HG02571 (cell line): ENCODE data around the gene L3MBTL4.
"Not testable (repeated sequence)": the region's sequence is repeated elsewhere in the genome, so short reads cannot be mapped to it uniquely, and the experiment has no call there.

ENCODE experiments used
- ATAC-seq: cut with Tn5 transposase; IDR thresholded peaks from one replicate; pipeline ENCODE4 v1.9.1; 2021; ENCODE audit warnings: mild to moderate bottlenecking, moderate library complexity; ENCODE audit not compliant: unreplicated experiment

Gene L3MBTL4

DNA sequence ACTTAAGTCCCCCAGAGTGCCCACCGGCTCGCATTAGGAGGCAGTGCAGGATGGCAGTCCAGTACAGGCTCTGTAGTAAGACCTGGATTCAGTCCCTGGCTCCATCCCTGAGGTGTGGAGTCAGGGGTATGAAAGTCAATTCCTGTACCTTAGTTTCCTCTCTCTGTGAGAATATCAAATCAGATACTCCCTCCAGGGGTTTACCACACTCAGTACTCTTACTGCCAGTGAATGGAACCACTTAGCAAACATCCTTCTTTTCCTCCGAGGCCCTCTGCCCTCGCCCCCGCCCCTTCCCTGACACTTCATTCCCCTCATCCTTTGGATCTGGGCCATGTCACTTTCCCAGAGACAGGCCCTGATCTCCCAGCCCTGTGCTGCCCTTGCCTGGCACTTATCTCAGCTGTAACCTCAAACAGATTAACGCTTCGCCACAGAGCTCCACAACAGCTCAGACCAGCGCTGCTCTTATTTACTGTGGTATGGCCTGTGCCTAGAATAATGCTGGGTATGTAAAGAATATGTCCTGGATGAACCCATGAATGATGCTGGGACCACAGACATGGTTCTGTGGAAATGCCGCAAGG, 360.4 kb downstream of the L3MBTL4 start:
- ATAC-seq = no peak

DNA sequence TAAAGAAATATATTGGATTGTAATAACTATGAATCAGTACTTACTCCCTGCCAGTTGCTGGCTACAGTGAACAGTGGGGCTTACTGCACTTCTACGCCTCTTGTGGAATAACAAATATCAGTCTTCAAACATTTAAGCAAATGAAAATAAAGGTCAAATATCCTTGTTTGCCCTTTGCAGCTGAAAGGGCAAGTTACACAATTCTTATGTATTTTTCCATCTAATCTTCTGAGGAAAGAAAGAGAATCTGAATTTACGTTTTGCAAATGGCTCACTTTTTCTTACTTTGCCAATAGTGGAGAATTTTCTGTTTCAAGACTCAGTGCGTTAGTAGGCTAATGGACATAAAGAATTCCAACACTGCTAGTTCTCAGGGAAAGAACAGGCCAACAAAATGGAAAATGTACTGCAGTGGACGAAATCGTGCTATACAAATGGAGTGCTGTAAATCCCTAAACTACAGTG, 362.2 kb downstream of the L3MBTL4 start:
- ATAC-seq = no peak

DNA sequence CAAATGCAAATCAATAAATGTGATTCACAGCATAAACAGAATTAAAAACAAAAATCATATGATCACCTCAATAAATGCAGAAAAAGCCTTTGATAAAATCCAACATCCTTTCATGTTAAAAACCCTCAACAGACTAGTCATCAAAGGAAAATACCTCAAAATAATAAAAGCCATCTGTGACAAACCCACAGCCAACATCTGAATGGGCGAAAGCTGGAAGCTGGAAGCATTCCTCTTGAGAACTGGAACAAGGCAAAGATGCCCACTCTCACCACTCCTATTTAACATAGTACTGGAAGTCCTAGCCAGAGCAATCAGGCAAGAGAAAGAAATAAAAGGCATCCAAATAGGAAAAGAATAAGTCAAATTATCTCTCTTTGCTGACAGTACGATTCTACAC, 367.1 kb downstream of the L3MBTL4 start:
- ATAC-seq = not testable (repeated sequence)

DNA sequence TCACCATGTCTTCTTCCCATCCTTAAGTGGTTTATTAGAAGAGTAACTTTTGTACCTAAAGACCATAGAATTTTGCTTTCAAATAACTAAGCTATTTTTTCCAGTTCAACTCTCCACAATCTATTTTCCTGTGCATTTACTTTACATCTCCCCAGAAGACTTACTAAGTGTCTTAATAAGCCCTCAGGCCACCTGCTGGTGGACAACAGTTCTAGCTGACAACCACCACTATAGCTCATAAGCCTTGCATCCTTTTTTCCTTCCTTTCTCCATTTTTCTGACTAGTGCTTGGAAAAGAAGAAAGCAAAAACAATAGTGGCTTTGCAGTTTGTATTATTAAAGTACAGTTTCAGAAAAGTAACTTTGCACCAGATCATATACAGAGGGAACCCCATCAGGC, 369.9 kb downstream of the L3MBTL4 start:
- no peak for ATAC-seq

DNA sequence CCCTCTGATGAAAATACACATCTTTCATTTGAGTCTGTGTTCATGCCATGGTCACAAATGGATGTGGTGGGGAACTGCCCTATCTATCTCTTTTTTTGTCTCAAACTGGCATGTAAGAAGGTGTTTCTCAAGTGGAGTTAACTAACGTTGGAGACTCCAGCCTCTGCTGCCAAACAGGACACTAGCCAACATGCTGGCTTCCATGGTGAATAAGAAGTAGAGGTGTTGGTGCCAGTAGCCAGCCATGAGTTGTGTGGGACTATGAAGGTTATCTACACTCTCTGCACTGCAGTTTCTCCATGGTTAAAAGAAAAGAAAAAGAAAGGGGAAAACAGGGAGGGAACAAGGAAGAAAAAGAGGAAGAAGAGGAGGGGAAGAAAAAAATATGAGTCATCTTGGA, 370.4 kb downstream of the L3MBTL4 start:
- no peak for ATAC-seq

DNA sequence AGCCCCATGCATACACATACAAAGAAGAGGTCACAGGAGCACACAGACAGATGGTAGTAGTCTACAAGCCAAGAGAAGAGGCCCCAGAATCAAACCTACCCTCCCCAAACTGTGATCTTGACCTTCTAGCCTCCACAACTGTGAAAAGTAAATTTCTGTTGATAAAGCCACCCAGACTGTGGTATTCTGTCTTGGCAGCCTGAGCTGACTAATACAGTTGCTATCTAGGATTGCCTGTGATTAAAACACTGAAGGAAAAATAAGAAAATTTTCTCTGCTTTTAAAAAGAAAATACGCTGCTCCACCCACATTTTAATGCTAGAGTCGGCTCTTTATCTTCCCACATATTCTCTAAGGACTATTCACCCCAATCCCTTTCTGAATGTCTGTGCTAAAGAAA, 375.7 kb downstream of the L3MBTL4 start:
- ATAC-seq = no peak

DNA sequence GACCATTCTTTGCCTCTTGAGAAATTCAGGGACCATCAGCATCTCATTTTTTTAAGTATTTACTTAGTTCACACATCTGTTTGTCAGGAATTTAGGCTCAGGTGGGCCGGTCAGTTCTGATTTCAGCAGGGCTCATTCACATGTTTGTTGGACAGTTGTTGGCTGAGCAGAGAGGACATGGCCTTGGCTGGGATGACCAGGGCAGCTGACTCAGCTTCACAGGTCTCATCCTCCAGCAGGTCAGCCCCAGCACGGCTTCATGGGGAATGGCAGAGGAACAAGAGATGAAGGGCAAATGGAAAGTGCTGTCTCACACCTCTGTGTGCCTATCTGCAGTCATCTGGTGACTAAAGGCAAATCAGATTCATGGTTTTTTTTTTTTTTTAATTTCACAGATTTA, 383.3 kb downstream of the L3MBTL4 start:
- ATAC-seq = no peak

DNA sequence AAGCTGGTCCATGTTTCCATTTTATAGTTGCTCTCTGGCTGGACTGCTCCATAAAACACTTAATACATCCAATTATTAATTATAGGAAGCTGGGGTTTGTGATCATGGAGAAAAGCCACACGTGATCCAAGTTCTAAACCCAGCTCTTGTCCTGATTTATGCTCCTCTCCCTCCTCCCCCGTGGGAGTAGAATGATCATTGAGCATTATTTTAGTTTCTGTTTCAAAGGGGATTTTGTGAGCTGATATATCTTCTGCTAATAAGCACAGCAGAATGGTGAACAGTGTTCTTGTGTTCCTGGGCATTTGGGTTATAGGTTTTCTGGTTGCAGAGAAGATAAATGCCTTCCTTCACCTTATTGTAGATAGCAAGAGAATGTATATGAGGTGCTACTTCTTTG, 383.7 kb downstream of the L3MBTL4 start:
- no peak for ATAC-seq

DNA sequence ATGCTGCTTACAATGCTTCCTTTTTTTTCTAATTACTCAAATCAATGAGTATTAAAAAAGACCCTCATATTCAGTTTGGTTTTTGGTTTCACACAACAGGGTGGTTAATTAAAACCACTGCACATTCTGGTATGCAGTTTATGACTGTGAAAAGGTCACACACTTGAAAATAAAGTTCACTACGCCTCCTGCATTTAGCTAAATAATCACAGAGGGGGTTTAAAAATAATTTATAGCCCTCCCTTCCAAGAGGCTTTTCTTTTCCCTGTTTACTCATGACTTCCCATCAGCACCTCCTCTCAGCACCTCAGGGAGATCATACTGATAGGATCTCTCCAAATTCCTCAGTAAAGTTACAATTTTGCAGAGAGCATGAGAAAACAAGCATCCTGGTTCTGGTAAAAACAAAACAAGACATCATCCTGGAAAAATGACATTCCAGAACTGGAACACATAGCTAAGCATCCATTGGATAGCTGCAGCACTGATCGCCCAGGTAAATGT, 389.9 kb downstream of the L3MBTL4 start:
- no peak for ATAC-seq

DNA sequence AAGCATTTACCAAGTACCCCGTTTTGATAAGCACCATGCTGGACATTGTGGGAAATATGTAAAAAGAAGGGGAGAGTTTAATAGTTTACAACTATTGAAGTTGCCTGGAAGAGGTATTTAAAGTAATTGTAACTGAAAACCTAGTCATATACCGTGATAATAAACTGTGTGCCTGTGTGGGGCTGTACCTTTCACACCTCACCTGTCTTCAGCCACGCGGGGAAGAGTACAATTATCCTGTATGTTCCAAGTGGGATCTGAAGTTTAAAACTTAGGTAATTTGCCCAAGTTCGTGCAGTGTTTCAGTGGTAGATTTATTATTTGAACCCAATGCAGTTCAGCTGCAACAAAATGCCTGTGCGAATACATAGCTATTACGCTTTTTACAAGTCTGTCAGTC, 391.2 kb downstream of the L3MBTL4 start:
- no peak for ATAC-seq

DNA sequence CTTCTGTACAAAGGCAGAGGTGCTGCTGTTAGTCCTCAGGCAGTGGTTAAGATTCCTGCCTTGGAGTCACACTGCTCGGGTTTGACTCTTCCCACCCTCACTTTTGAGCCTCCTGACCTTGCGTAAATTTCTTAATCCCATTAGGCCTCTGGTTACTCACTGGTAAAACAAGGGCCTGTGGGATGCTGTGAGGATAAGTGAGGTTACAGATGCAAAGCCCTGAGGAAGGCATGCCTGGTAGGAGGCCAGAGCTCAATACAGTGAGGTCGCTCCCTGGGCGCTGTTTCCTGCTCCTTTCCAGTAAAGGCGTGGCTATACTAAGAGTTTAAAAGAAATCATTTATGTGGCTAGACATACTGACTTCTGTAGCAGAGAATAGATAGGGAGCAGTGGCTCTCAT, 391.9 kb downstream of the L3MBTL4 start:
- ATAC-seq = no peak

DNA sequence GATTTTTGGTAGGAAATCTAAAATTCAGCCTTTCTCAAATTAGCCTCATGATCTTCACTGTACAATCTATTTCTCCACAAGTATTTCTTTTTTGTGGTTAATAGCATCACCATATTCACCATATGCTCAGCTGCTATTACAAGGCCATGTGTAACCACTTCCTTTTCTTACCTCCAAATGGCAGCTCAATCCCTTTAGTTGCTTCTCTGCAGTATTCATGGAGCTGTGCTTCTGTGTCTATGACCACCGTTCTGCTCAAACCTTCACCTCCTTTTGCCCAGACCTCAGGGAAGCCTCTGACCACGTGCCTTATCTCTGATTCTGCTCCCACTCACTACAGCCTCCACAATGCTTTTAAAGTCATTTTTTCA, 392.7 kb downstream of the L3MBTL4 start:
- ATAC-seq = no peak

DNA sequence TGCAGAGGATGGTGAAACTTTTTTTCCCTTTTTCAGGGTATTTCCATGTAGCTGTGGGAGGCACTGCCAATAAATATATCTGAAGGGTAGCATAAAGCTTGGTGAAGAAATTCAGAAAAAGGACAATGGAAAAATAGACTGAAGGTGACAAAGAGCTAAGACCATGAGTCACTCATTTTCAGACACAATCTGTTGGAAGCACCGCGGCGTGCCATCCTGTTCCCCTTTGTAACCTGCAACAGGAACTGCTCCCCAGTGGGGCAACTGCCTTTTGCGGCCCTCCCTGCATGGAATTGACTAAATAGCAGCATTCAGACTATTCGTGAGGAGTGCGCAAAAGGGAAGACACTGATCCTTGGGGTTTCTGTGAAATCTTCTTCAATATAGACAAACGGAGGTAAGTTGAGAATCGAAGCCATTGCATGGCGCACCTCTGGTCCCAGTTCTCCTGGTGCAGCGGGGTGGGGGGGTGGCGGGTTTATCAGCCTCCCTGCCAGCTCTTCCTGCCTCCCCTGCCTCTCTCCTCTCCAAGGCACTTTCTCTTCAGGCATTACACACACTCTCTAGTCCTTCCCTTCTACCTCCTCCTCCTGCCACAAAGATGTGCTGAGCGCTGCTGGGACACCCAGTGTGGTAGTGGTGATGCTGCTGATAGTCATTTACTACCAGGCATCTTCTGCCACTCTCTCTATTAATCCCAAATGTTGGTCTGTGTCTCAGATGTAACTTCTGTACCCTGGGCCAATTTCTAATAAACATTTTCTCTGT, 393.2 kb downstream of the L3MBTL4 start:
- ATAC-seq = no peak

DNA sequence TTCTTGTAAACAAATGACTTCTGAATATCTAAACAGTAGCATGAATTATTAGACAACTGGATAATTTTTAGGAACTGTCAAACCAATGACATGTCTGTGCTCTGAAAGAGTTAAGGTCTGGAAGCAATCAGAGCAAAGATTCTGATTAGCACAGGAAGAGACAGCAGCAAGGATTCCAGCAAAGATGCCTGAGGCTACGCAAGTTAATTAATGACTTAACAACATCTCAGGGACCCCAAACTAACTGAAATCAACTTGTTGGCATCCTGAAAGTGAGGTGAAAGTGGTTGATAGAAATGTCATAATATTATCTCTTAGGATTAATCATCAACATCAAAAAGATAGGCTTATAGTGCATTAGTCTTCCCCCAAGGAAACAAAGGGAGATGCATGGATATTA, 396.0 kb downstream of the L3MBTL4 start:
- no peak for ATAC-seq

DNA sequence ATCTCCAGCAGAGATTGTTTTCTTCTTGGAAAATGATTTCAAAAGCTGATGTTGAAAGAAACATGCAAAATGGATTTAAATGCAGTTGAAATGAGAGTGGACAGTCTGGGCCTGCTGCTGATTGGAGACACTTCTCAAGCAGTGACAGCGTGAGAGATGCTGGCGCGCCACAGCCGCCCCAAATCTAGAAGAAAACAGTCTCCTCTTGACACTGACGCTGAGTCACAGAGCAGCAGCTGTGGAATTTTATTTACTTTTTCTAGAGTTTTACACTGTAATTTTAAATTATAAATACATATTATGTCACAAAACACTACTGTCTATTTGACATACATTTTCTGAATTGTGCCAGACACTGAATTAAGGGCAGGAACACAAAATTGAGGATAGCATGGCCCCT, 397.5 kb downstream of the L3MBTL4 start:
- ATAC-seq = no peak

DNA sequence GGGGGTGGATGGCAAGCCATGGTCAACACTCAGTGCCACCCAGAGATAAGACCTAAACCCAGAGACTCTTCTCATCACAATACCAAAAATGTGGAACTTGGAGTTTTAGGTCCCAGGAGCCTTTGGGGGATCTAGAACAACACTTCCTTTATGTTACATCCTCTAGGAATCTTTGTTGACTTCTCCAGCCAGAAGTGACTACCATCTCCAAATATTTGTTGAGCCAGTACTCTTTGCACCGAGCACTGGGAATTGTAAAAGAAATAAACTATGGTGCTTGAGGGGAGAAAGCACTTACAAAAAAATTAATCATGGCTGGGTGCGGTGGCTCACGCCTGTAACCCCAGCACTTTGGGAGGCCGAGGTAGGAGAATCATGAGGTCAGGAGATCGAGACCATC, 399.3 kb downstream of the L3MBTL4 start:
- ATAC-seq = no peak

DNA sequence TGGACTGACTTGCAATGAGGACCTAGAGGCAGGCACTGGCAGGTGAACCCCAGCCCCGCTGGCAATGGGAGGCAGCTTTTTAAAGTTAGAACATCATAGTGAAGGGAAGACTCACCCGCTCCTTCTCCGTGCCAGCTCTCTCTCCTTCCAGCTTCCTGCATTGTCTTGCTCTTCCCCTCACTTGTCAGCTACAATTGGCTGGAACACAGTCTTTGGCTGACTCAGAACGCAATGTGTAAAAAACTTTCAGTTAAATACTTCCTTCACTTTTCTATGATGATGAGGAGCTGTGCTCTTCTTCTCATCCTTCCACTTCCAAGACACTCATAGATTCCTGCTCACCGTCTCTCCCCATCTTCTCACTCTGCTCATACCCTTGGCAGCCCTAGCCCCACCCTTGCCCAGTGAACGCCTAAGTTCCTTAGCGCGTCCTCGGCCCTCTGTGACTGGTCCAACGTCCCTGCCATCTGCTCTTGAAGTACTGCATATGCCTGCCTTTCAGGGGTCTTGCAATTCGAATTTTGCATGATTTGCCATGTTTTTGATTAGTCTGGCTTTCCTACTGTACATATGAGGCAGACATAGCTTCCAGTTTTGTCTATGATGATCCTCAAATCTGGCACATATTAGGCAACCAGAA, 401.4 kb downstream of the L3MBTL4 start:
- no peak for ATAC-seq

DNA sequence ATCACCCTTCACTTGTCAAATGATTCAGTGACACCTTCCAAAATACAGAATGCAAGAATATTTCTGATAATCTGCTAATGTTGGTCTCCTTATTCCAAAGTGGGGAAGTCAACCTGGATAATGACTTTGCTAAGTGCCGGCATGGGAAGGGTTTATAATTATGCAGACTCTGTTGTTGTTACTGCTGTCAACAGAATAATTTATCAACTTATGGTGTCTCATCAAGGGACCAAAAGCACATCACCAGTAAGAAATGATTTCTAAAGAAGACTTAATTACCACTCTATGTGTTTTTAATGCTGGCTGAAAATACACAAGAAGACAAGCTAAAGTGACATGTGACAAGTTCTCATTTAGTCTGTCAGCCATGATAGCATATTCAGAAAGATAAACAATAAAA, 403.8 kb downstream of the L3MBTL4 start:
- no peak for ATAC-seq

DNA sequence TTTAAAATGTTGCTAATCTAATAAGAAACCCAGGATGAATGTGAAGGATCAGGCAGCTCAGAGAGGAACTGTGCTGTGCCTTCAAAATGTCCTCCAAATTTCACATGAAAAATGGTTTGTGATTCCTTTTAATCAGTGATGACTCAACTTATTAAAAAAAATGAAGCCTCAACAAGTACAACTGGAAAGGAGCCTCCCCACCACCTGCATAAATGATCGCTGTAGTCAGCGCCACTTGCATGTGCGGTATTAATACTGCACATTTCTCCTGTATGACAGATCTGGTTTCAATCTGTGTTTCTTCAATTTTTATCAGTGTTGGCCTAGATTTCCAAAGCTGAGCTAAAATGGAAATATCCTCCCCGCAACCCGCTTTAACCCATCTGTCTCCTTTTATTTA, 404.4 kb downstream of the L3MBTL4 start:
- no peak for ATAC-seq

DNA sequence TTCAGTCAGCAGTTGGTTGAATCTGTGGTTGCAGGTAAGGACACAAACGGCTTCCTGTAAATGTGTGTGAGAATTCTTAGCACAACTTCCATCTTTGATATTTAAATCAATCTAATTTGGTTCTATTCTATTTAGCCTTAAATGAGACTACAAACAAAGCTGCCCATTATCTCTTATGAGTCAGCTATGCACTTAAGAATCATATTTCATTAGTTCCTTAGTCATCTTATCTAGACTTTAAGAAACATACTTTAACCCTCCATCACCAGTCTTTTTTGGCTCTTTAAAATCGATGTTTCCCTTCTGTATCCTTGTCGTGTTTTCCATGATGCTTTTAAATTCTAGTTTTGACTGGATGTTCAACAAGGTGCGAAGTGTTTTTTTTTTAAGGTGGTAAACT, 405.0 kb downstream of the L3MBTL4 start:
- ATAC-seq = no peak

DNA sequence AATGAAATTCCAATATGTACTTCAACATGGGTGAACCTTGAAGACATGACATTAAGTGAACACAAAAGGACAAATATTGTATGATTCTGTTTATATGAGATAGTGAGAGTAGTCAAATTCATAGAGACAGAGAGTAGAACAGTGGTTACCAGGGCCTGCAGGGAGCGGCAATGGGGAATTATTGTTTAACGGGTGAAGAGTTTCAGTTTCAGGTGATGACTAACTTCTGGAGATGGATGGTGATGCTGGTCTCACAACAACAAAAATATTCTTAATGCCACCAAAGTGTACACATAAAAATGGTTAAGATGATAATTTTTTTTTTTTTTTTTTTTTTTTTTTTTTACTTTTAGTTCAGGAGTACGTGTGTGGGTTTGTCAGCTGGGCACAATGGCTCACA, 410.0 kb downstream of the L3MBTL4 start:
- peak; percentile 98 for ATAC-seq

DNA sequence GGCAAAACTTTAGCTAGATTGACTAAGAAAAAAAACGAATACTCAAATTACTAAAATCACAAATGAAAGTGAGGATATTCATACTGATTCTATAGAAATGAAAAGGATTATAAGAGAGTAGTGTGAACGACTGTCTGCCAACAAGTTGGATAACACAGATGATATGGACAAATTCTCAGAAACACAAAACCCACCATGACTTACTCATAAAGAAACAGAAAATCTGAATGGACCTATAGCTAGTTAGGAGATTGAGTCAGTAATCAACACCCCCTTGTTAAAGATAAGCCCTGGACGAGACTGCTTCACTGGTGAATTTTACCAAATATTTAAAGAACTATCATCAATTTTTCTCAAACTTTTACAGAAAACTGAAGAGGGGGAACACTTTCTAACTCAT, 410.6 kb downstream of the L3MBTL4 start:
- peak; percentile 47 for ATAC-seq
